Mononuclear cell (primary cell): ENCODE data around the gene GCDH. TPM values are rescaled to one million over a fixed set of nuclear protein-coding genes. Genes with fewer than 3 reads are reported as not detected.

Source experiments
- total RNA-seq: library from RNA; depleted of rRNA; stranded (reverse); fragments of >200 nt; gene quantifications from one replicate; pipeline ENCODE4 v1.2.3, GENCODE V29; 2012

Gene GCDH
- total RNA-seq, 1 donor = 12.9 TPM

Other genes starting within 250 kb of the GCDH start
- gene MAN2B1, start 224.4 kb upstream of the GCDH start, total RNA-seq = 143 TPM
- 3.4 TPM for gene WDR83, start 224.4 kb upstream of the GCDH start, total RNA-seq
- 63.2 TPM for gene DHPS, start 209.3 kb upstream of the GCDH start, total RNA-seq
- not detected for gene GNG14, start 203.2 kb upstream of the GCDH start, total RNA-seq
- 2.0 TPM for gene FBXW9, start 194.5 kb upstream of the GCDH start, total RNA-seq
- gene TNPO2, start 167.2 kb upstream of the GCDH start, total RNA-seq = 20.3 TPM
- gene TRIR, start 156.5 kb upstream of the GCDH start, total RNA-seq = 194 TPM
- gene GET3, start 153.7 kb upstream of the GCDH start, total RNA-seq = 28.7 TPM
- gene BEST2, start 139.4 kb upstream of the GCDH start, total RNA-seq = not detected
- 8.3 TPM for gene HOOK2, start 115.6 kb upstream of the GCDH start, total RNA-seq
- gene JUNB, start 99.7 kb upstream of the GCDH start, total RNA-seq = 5,180 TPM
- 55.5 TPM for gene PRDX2, start 89.4 kb upstream of the GCDH start, total RNA-seq
- gene THSD8, start 89.1 kb upstream of the GCDH start, total RNA-seq = not detected
- 1.4 TPM for gene RNASEH2A, start 84.6 kb upstream of the GCDH start, total RNA-seq
- 0.21 TPM for gene RTBDN, start 56.6 kb upstream of the GCDH start, total RNA-seq
- gene MAST1, start 52.6 kb upstream of the GCDH start, total RNA-seq = 0.52 TPM
- 17.2 TPM for gene DNASE2, start 9.7 kb upstream of the GCDH start, total RNA-seq
- gene KLF1, start 4.0 kb upstream of the GCDH start, total RNA-seq = not detected
- 0.84 TPM for gene SYCE2, start 28.1 kb downstream of the GCDH start, total RNA-seq
- 12.2 TPM for gene FARSA, start 42.6 kb downstream of the GCDH start, total RNA-seq
- 434 TPM for gene CALR, start 47.4 kb downstream of the GCDH start, total RNA-seq
- gene RAD23A, start 54.7 kb downstream of the GCDH start, total RNA-seq = 48.8 TPM
- gene GADD45GIP1, start 66.1 kb downstream of the GCDH start, total RNA-seq = 5.2 TPM
- gene DAND5, start 78.4 kb downstream of the GCDH start, total RNA-seq = not detected
- gene NFIX, start 104.3 kb downstream of the GCDH start, total RNA-seq = 1.9 TPM
- 20.5 TPM for gene LYL1, start 211.7 kb downstream of the GCDH start, total RNA-seq
- 30.7 TPM for gene TRMT1, start 225.6 kb downstream of the GCDH start, total RNA-seq
- 16.0 TPM for gene NACC1, start 227.1 kb downstream of the GCDH start, total RNA-seq